ENCODE data around the gene ST3GAL4. TPM values are rescaled to one million over a fixed set of nuclear protein-coding genes. Genes with fewer than 3 reads are reported as not detected.

ST3GAL4 gene
- total RNA-seq, 1 experiment from 2014 or later, result 13.6 TPM

- H3K9me3 ChIP-seq (ENCODE audit: control insufficient read depth, low read depth, low read length), result no peaks in the 10 kb centered on the region
- TF ChIP-seq CTCF (conservative IDR thresholded peaks at IDR 0.05), result no peak
Observed at GRCh38 chr11:126329644-126330211, 25.8 kb upstream of the ST3GAL4 start.

More at GRCh38 chr11:126329644-126330211, 25.8 kb upstream of the ST3GAL4 start:
- no peak overlapping the region for H3K4me2 ChIP-seq (ENCODE audit: insufficient read depth, insufficient read length, low read length)
- no peak overlapping the region for H3K18ac ChIP-seq (ENCODE audit: insufficient read length, low read depth, low read length)
- no peaks in the 10 kb centered on the region for H3K27me3 Mint-ChIP-seq (ENCODE audit: low read depth)
- H3K36me3 Mint-ChIP-seq (ENCODE audit: insufficient read depth in 1 of 3, low read depth in 3 of 3), result peaks cover 7 to 24% (median 14%) of the 10 kb centered on the region in 3 experiments; a peak in 6 of 7 replicates
- H2BK20ac ChIP-seq (ENCODE audit: low read depth, low read length, poor library complexity, severe bottlenecking), result no peak overlapping the region
- no peak overlapping the region for H3K56ac ChIP-seq (ENCODE audit: insufficient read length, low read depth, low read length)
- H3K27me3 ChIP-seq (ENCODE audit: insufficient read depth, low read length), result no peaks in the 10 kb centered on the region
- no peaks in the 10 kb centered on the region; the same call in 1 of the 2 replicates for H3K4me1 ChIP-seq (ENCODE audit: insufficient read depth, low read length)
- no peak overlapping the region for H3K4ac ChIP-seq (ENCODE audit: low read depth, low read length)
- H3K4me1 Mint-ChIP-seq, result peaks cover 0 to 4% of the 10 kb centered on the region in 2 experiments; a peak in 1 of 4 replicates
- no peaks in the 10 kb centered on the region for H3K79me1 ChIP-seq (ENCODE audit: insufficient read depth, low read depth, low read length, poor library complexity, severe bottlenecking)
- H3T11ph ChIP-seq (ENCODE audit: low read length), result no peak overlapping the region
- peak overlapping the region in 1 of 3 experiments; percentile 79; a peak in 1 of 7 replicates for H3K27ac Mint-ChIP-seq
- no peak overlapping the region for H2BK5ac ChIP-seq (ENCODE audit: insufficient read length, low read length)
- no peak overlapping the region for H3K23ac ChIP-seq (ENCODE audit: insufficient read length, low read depth, low read length)
- no peaks in the 10 kb centered on the region for H3K79me2 ChIP-seq (ENCODE audit: insufficient read depth, low read length)
- H3K9me3 Mint-ChIP-seq, result no peaks in the 10 kb centered on the region
- H3K23me2 ChIP-seq (ENCODE audit: insufficient read length, low read depth, low read length, poor library complexity, severe bottlenecking), result no peaks in the 10 kb centered on the region
- H2BK120ac ChIP-seq (ENCODE audit: low read depth, low read length, poor library complexity, severe bottlenecking), result no peak overlapping the region
- no peak overlapping the region for H3K9ac ChIP-seq (ENCODE audit: extremely low read depth, insufficient read length, low read length)
- no peak overlapping the region for H3K27ac ChIP-seq (ENCODE audit: insufficient read length, low read depth, low read length)
- H4K91ac ChIP-seq (ENCODE audit: insufficient read length, low read depth, low read length), result no peak overlapping the region
- no CpG with 5 or more reads among the region's 11 CpGs for WGBS (ENCODE audit: extremely low coverage, insufficient read length, low lambda C conversion rate)
- no peak overlapping the region for H3K14ac ChIP-seq (ENCODE audit: insufficient read depth, low read length)
- no peak overlapping the region for H2AFZ ChIP-seq (ENCODE audit: low read length)
- H2AK5ac ChIP-seq (ENCODE audit: insufficient read length, low read length), result no peak overlapping the region
- H3K4me3 Mint-ChIP-seq, result no peak overlapping the region; a peak in 1 of 5 replicates
- H2BK12ac ChIP-seq (ENCODE audit: insufficient read length, low read depth, low read length), result no peak overlapping the region
- no peak for DNase-seq
- H4K5ac ChIP-seq (ENCODE audit: insufficient read length, low read depth, low read length), result no peak overlapping the region
- no peak overlapping the region for H2BK15ac ChIP-seq (ENCODE audit: low read depth, low read length)
- H4K8ac ChIP-seq (replicated peaks; ENCODE audit: insufficient read length, low read depth, low read length), result no peak overlapping the region
- H4K20me1 ChIP-seq (ENCODE audit: control insufficient read depth, insufficient read depth, insufficient read length), result no peaks in the 10 kb centered on the region

All from H9 (cell line).